Psoas muscle (tissue), 8 donors: Measurements from ENCODE around the gene CHD5. TPM values are rescaled to one million over a fixed set of nuclear protein-coding genes. Genes with fewer than 3 reads are reported as not detected.
A peak's percentile ranks its signal among the peaks of the same experiment; 100 is the strongest.

Source experiments
- ATAC-seq, 4 donors: fragments of 200-7000 bp; cut with Tn5 transposase; one replicate each; pipeline ENCODE4 v1.9.1; 2020; ENCODE audit warnings: moderate library complexity in 3 of 4, mild to moderate bottlenecking in 2 of 4
- DNase-seq, 2 donors: peaks; one replicate each; pipeline ENCODE4 v3.0.0-alpha.2; 2020
- H3K27ac ChIP-seq: fragments of 200-600 bp; one replicate; pipeline ENCODE4 v1.8.0; 2022
- H3K27me3 ChIP-seq, 3 donors: fragments of 200-600 bp in 1 of 3; one replicate each; pipeline versions ENCODE4 v1.6.1 to v1.8.0; 2013 to 2022; ENCODE audit warnings: low read length in 2 of 3, mild to moderate bottlenecking in 2 of 3, moderate library complexity in 1 of 3; ENCODE audit not compliant: insufficient read depth in 3 of 3
- H3K36me3 ChIP-seq, 2 donors: fragments of 200-600 bp in 1 of 2; one replicate each; pipeline versions ENCODE4 v1.6.1 to v1.8.0; 2013 to 2022; ENCODE audit warnings: low read depth in 1 of 2, mild to moderate bottlenecking in 1 of 2, moderate library complexity in 1 of 2; ENCODE audit not compliant: insufficient read depth in 1 of 2
- H3K4me1 ChIP-seq: fragments of 200-600 bp; one replicate; pipeline ENCODE4 v1.8.0; 2022
- H3K4me3 ChIP-seq: fragments of 200-600 bp; one replicate; pipeline ENCODE4 v1.8.0; 2022; ENCODE audit warnings: mild to moderate bottlenecking
- H3K9me3 ChIP-seq: fragments of 200-600 bp; one replicate; pipeline ENCODE4 v1.8.0; 2022
- WGBS, 3 donors: extraction: QIAGEN DNeasy Blood & Tissue Kit; methylation state at CpG; one replicate each; pipeline versions ENCODE4 v1.1.6 to v1.1.7; 2013; 5-methylcytosine and 5-hydroxymethylcytosine counted together
- intact Hi-C, 2 donors: fragments of 100-400 bp; cut with DNase I; formaldehyde crosslinking; loops; one replicate each; pipeline versions ENCODE4 v1.11.0 to v1.14.2; 2022
- polyA plus RNA-seq, 3 donors: library from polyadenylated mRNA; stranded (reverse); fragments of 200-250 nt; gene quantifications; one replicate each; pipeline ENCODE4 v1.2.3, GENCODE V29; 2013
- total RNA-seq, 4 donors: library from RNA; stranded (reverse); fragmentation: NEBNext Ultra II Directional in 2 of 4; extraction: Animal tissue kit (Norgen Biotek cat#: 25700) in 2 of 4; gene quantifications; one replicate each; pipeline versions ENCODE4 v1.2.1 to v1.2.4, GENCODE V29; 2021 to 2023
- TF ChIP-seq, protein P1 (sequence below): fragments of 200-600 bp; IDR thresholded peaks from one replicate; pipeline ENCODE4 v1.8.0; 2022; ENCODE audit warnings: antibody characterized with exemption
- donor health status: healthy with polysubstance abuse.
- donor health status: DM: no; HTN: no; CAD: no; lungs with moderate emphysema.
- donor health status: Bipolar disorder and iron deficiency.
- donor health status: healthy.
- donor health status: DM: yes; HTN: yes; CAD: no.
- donor health status: DM: no; HTN: no; CAD: no.
- donor health status: DM: no; HTN: no; CAD: no.
- donor health status: DM: yes; HTN: yes; CAD: no.

Gene CHD5
- total and polyA plus RNA-seq, 7 donors, result 0.03 to 0.38 (median 0.24) TPM; not detected in 2

GRCh38 chr1:6208723-6209660 is 28.9 kb upstream of the CHD5 start:
- peak overlapping the region; percentile 41 for H3K27ac ChIP-seq
- TF ChIP-seq, protein P1, sequence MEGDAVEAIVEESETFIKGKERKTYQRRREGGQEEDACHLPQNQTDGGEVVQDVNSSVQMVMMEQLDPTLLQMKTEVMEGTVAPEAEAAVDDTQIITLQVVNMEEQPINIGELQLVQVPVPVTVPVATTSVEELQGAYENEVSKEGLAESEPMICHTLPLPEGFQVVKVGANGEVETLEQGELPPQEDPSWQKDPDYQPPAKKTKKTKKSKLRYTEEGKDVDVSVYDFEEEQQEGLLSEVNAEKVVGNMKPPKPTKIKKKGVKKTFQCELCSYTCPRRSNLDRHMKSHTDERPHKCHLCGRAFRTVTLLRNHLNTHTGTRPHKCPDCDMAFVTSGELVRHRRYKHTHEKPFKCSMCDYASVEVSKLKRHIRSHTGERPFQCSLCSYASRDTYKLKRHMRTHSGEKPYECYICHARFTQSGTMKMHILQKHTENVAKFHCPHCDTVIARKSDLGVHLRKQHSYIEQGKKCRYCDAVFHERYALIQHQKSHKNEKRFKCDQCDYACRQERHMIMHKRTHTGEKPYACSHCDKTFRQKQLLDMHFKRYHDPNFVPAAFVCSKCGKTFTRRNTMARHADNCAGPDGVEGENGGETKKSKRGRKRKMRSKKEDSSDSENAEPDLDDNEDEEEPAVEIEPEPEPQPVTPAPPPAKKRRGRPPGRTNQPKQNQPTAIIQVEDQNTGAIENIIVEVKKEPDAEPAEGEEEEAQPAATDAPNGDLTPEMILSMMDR, result peak; percentile 54
- no peaks in the 10 kb centered on the region for H3K27me3 ChIP-seq
- intact Hi-C loops, result loop anchor here in 1 of 2 donors (5.0 kb wide), 1 partner anchor 33 kb away; the partner anchor contains the start of gene HES3
- peaks cover 19% of the 10 kb centered on the region for H3K4me1 ChIP-seq
- DNase-seq, result peak; percentile 56 to 74
- ATAC-seq, result peak; percentile 43 to 75 (median 69)
- peak overlapping the region; percentile 65 for H3K4me3 ChIP-seq
- WGBS, 3 donors, result 9 to 25% (median 11%) methylated on average over 82 to 99 of the region's 99 CpGs
- no peaks in the 10 kb centered on the region for H3K9me3 ChIP-seq
- peaks cover 0 to 14% of the 10 kb centered on the region in 2 donors for H3K36me3 ChIP-seq

DNA sequence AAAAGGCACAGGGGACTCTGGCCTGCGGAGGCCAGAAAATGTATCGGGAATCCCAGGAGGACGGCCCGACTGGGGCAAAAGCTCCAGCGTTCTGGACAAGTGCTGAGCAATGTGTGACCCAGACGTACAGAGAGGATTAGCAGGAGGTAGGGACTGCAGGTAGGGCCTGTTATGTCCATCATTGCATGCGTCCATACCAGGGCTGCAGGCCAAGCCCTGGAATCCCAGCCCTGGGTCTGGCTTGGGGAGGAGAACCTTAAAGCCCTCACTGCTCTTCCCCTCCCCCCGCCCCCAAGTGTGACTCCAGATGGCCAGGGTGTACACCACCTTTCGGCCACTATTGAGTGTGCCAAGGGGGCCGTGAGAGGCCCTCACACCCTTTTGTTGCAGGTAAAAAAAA is 27.8 kb upstream of the CHD5 start:
- TF ChIP-seq, protein P1, result no peak
- DNase-seq (no peak), ATAC-seq (no peak)
- H3K9me3 ChIP-seq, result no peaks in the 10 kb centered on the region
- intact Hi-C loops, result loop anchor here in 1 of 2 donors (5.0 kb wide), 1 partner anchor 34 kb away; the partner anchor contains the start of gene HES3
- peaks cover 0 to 13% of the 10 kb centered on the region in 2 donors for H3K36me3 ChIP-seq
- no peak overlapping the region for H3K27ac ChIP-seq
- peaks cover 19% of the 10 kb centered on the region for H3K4me1 ChIP-seq
- H3K4me3 ChIP-seq, result no peak overlapping the region
- WGBS, 3 donors, result 88 to 95% (median 89%) methylated on average over 10 of the region's 10 CpGs
- H3K27me3 ChIP-seq, result no peaks in the 10 kb centered on the region

GRCh38 chr1:6207075-6207885 is 27.2 kb upstream of the CHD5 start:
- peak in 1 of 2 donors; percentile 53 for DNase-seq
- WGBS, 3 donors, result 77 to 86% (median 78%) methylated on average over 19 of the region's 19 CpGs
- Histone ChIP-seq H3K4me1 (peaks cover 19% of the 10 kb centered on the region), H3K36me3 (peaks cover 0 to 6% of the 10 kb centered on the region in 2 donors), H3K27me3 (no peaks in the 10 kb centered on the region), H3K4me3 (peak overlapping the region; percentile 76), H3K27ac (no peak overlapping the region), H3K9me3 (no peaks in the 10 kb centered on the region)
- TF ChIP-seq, protein P1, result no peak
- intact Hi-C loops, result loop anchor here in 1 of 2 donors (5.0 kb wide), 1 partner anchor 35 kb away; the partner anchor contains the start of gene HES3
- no peak for ATAC-seq

DNA sequence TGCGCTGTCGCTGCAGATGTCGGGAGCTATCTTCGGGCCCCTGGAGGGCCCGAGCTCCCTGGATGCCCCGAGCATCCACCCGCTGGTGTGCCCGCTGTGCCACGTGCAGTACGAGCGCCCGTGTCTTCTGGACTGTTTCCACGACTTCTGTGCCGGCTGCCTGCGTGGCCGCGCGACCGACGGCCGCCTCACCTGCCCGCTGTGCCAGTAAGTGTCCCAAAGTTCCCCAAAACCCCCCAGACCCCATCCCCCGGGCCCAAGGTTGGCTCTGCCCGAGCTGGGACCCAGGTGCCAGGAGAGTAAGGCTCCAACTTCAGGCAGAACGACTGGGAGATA is 26.4 kb upstream of the CHD5 start:
- intact Hi-C loops, result loop anchor here in 1 of 2 donors (5.0 kb wide), 1 partner anchor 36 kb away; the partner anchor contains the start of gene HES3
- no peaks in the 10 kb centered on the region for H3K36me3 ChIP-seq
- ATAC-seq (peak in 1 of 4 donors; percentile 3), DNase-seq (no peak)
- peak overlapping the region; percentile 69 for H3K27ac ChIP-seq
- TF ChIP-seq, protein P1, result no peak
- WGBS, 3 donors, result 12 to 13% (median 12%) methylated on average over 20 to 25 of the region's 25 CpGs
- H3K9me3 ChIP-seq, result no peaks in the 10 kb centered on the region
- H3K4me1 ChIP-seq, result peaks cover 19% of the 10 kb centered on the region
- no peaks in the 10 kb centered on the region for H3K27me3 ChIP-seq
- peak overlapping the region; percentile 76 for H3K4me3 ChIP-seq
